Mesenchymal stem cell (in vitro differentiated cells and primary cell): Measurements from ENCODE around the gene KHSRP. TPM values are rescaled to one million over a fixed set of nuclear protein-coding genes. Genes with fewer than 3 reads are reported as not detected.

Experiments
- DNase-seq: peaks from one replicate; pipeline ENCODE4 v3.0.0-alpha.2; 2013
- H2AFZ ChIP-seq: one replicate; pipeline ENCODE4 v1.6.1; 2013; ENCODE audit warnings: low read depth, mild to moderate bottlenecking, control low read depth, inconsistent platforms, low read length, moderate library complexity
- H2AK5ac ChIP-seq: 2 replicates; pipeline ENCODE4 v1.6.1; 2013; ENCODE audit warnings: low read length, moderate library complexity, mild to moderate bottlenecking, inconsistent platforms; ENCODE audit not compliant: severe bottlenecking
- H2BK120ac ChIP-seq: one replicate; pipeline ENCODE4 v1.6.1; 2013; ENCODE audit warnings: low read depth, mild to moderate bottlenecking, inconsistent platforms, low read length, moderate library complexity
- H2BK12ac ChIP-seq, 2 experiments: one replicate each; pipeline ENCODE4 v1.6.1; 2013; ENCODE audit warnings: inconsistent platforms in 2 of 2, low read length in 2 of 2, mild to moderate bottlenecking in 2 of 2, moderate library complexity in 2 of 2, control low read depth in 1 of 2
- H2BK15ac ChIP-seq: one replicate; pipeline ENCODE4 v1.6.1; 2013; ENCODE audit warnings: mild to moderate bottlenecking, low read depth, inconsistent platforms; ENCODE audit not compliant: poor library complexity, severe bottlenecking
- H2BK5ac ChIP-seq: 2 replicates; pipeline ENCODE4 v1.6.1; 2013; ENCODE audit warnings: low read depth, mild to moderate bottlenecking, low read length, control low read depth, inconsistent platforms; ENCODE audit not compliant: poor library complexity, severe bottlenecking
- H3K14ac ChIP-seq, 2 experiments: one replicate each; pipeline ENCODE4 v1.6.1; 2013; ENCODE audit warnings: inconsistent platforms in 2 of 2, low read length in 2 of 2, control low read depth in 1 of 2, mild to moderate bottlenecking in 1 of 2, moderate library complexity in 1 of 2
- H3K18ac ChIP-seq, 2 experiments: one replicate each; pipeline ENCODE4 v1.6.1; 2013; ENCODE audit warnings: inconsistent platforms in 2 of 2, low read length in 2 of 2, control low read depth in 1 of 2, low read depth in 1 of 2, mild to moderate bottlenecking in 1 of 2
- H3K23ac ChIP-seq, 2 experiments: one replicate each; pipeline ENCODE4 v1.6.1; 2013; ENCODE audit warnings: inconsistent platforms in 2 of 2, low read length in 2 of 2, mild to moderate bottlenecking in 2 of 2, moderate library complexity in 2 of 2, control low read depth in 1 of 2
- H3K27ac ChIP-seq: 2 replicates; pipeline ENCODE4 v1.5.1; 2013; ENCODE audit warnings: mild to moderate bottlenecking, moderate library complexity, low read length, control low read depth, inconsistent platforms; ENCODE audit not compliant: poor library complexity, severe bottlenecking
- H3K27me3 ChIP-seq, 2 experiments: 2 replicates each; pipeline versions ENCODE4 v1.6.1 to v1.7.0; 2013; ENCODE audit warnings: low read length in 2 of 2, mild to moderate bottlenecking in 2 of 2, moderate library complexity in 2 of 2, control low read depth in 1 of 2, inconsistent platforms in 1 of 2; ENCODE audit not compliant: control insufficient read depth in 1 of 2, insufficient read depth in 1 of 2
- H3K36me3 ChIP-seq, 2 experiments: 2 replicates each; pipeline versions ENCODE4 v1.6.1 to v1.7.0; 2013; ENCODE audit warnings: low read length in 2 of 2, control low read depth in 1 of 2, inconsistent platforms in 1 of 2, low read depth in 1 of 2, mild to moderate bottlenecking in 1 of 2; ENCODE audit not compliant: insufficient read depth in 2 of 2, control insufficient read depth in 1 of 2
- H3K4ac ChIP-seq, 2 experiments: one replicate each; pipeline ENCODE4 v1.6.1; 2013; ENCODE audit warnings: inconsistent platforms in 2 of 2, low read length in 2 of 2, mild to moderate bottlenecking in 2 of 2, moderate library complexity in 2 of 2, control low read depth in 1 of 2, low read depth in 1 of 2
- H3K4me1 ChIP-seq: 2 replicates; pipeline ENCODE4 v1.6.1; 2013; ENCODE audit warnings: low read depth, low read length, control low read depth; ENCODE audit not compliant: control insufficient read depth, insufficient read depth
- H3K4me2 ChIP-seq: 2 replicates; pipeline ENCODE4 v1.6.1; 2013; ENCODE audit warnings: low read length, mild to moderate bottlenecking, inconsistent platforms; ENCODE audit not compliant: poor library complexity, severe bottlenecking
- H3K4me3 ChIP-seq, 2 experiments: 2 replicates each; pipeline versions ENCODE4 v1.5.1 to v1.7.0; 2013; ENCODE audit warnings: low read length in 2 of 2, mild to moderate bottlenecking in 2 of 2, control low read depth in 1 of 2, low read depth in 1 of 2; ENCODE audit not compliant: insufficient read depth in 1 of 2
- H3K79me1 ChIP-seq: replicated peaks from 2 replicates; pipeline ENCODE4 v1.6.1; 2013; ENCODE audit warnings: mild to moderate bottlenecking, control low read depth, low read length, inconsistent platforms; ENCODE audit not compliant: poor library complexity, severe bottlenecking
- H3K9ac ChIP-seq: 2 replicates; pipeline ENCODE4 v1.7.0; 2013; ENCODE audit warnings: mild to moderate bottlenecking, low read length, moderate library complexity
- H3K9me3 ChIP-seq: 2 replicates; pipeline ENCODE4 v1.7.0; 2013; ENCODE audit warnings: mild to moderate bottlenecking, low read length; ENCODE audit not compliant: control insufficient read depth
- H4K8ac ChIP-seq: one replicate; pipeline ENCODE4 v1.6.1; 2013; ENCODE audit warnings: inconsistent platforms, mild to moderate bottlenecking, low read length, moderate library complexity
- H4K91ac ChIP-seq: one replicate; pipeline ENCODE4 v1.6.1; 2013; ENCODE audit warnings: mild to moderate bottlenecking, low read length, inconsistent platforms
- WGBS: methylation state at CpG from one replicate; pipeline ENCODE4 v1.1.7; 2013; ENCODE audit warnings: mixed read lengths; 5-methylcytosine and 5-hydroxymethylcytosine counted together
- small RNA-seq: library from polyadenylated mRNA; stranded (forward); fragments of <200 nt; extraction: miRNeasy Mini kit (QIAGEN cat#:217004); gene quantifications from one replicate; pipeline ENCODE3, GENCODE V24; 2013; ENCODE audit warnings: low read depth

KHSRP gene

GRCh38 chr19:6364353-6364752, 60.3 kb downstream of the KHSRP start:
- Histone ChIP-seq H2BK120ac (no peak overlapping the region), H3K27me3 (no peaks in the 10 kb centered on the region), H3K4me3 (no peak overlapping the region), H3K4me1 (peaks cover 5% of the 10 kb centered on the region), H2AK5ac (no peak overlapping the region), H3K18ac (no peak overlapping the region), H3K27ac (no peak overlapping the region), H2AFZ (no peak overlapping the region), H3K4ac (no peak overlapping the region), H2BK5ac (no peak overlapping the region), H3K14ac (no peak overlapping the region), H3K9me3 (no peaks in the 10 kb centered on the region), H3K4me2 (no peak overlapping the region), H4K8ac (peak overlapping the region; percentile 75), H2BK15ac (no peak overlapping the region), H4K91ac (peak overlapping the region; percentile 67), H3K9ac (no peak overlapping the region), H3K36me3 (peaks cover 50 to 55% of the 10 kb centered on the region in 2 experiments), H3K79me1 (peaks cover 22% of the 10 kb centered on the region), H2BK12ac (no peak overlapping the region), H3K23ac (no peak overlapping the region)
- DNase-seq = no peak
- 98% methylated on average over 21 of the region's 21 CpGs for WGBS

Small RNA genes within 50 kb of the gene (small RNA-seq; reads per million reads assigned to genes)
- gene MIR6790 (not detected), gene MIR6885 (not detected)
